Tibial nerve (tissue), 4 donors: ENCODE data around the gene SHISA6. TPM values are rescaled to one million over a fixed set of nuclear protein-coding genes. Genes with fewer than 3 reads are reported as not detected.
"Not testable (repeated sequence)": the region's sequence is repeated elsewhere in the genome, so short reads cannot be mapped to it uniquely, and the experiment has no call there.

ENCODE experiments used
- DNase-seq, 2 donors: peaks; one replicate each; pipeline ENCODE4 v3.0.0-alpha.2; 2019; ENCODE audit warnings: low spot score in 2 of 2
- H3K27ac ChIP-seq, 4 donors: fragments of 200-600 bp; sonication (generic) in 3 of 4; one replicate each; pipeline ENCODE4 v1.5.1; 2017 to 2019; ENCODE audit warnings: mild to moderate bottlenecking in 1 of 4
- H3K27me3 ChIP-seq, 2 donors: fragments of 200-600 bp; sonication (generic) in 1 of 2; one replicate each; pipeline versions ENCODE4 v1.5.1 to v1.6.0; 2017 to 2019
- H3K36me3 ChIP-seq, 3 donors: fragments of 200-600 bp; sonication (generic); one replicate each; pipeline ENCODE4 v1.5.1; 2018 to 2019
- H3K4me1 ChIP-seq, 4 donors: fragments of 200-600 bp; sonication (generic) in 3 of 4; one replicate each; pipeline ENCODE4 v1.5.1; 2017 to 2019
- H3K4me3 ChIP-seq, 4 donors: fragments of 200-600 bp; sonication (generic) in 3 of 4; one replicate each; pipeline ENCODE4 v1.5.1; 2017 to 2019; ENCODE audit warnings: mild to moderate bottlenecking in 1 of 4, moderate library complexity in 1 of 4
- H3K9me3 ChIP-seq, 4 donors: fragments of 200-600 bp; sonication (generic) in 3 of 4; one replicate each; pipeline ENCODE4 v1.5.1; 2017 to 2019
- EP300 ChIP-seq, 2 donors: sonication (generic); formaldehyde crosslinking; IDR thresholded peaks; one replicate each; pipeline ENCODE4 v1.6.1; 2017; ENCODE audit warnings: antibody characterized with exemption in 2 of 2, mild to moderate bottlenecking in 1 of 2
- POLR2A ChIP-seq, 2 donors: fragments of 450-650 bp; IDR thresholded peaks; one replicate each; pipeline ENCODE4 v1.6.1; 2017; ENCODE audit warnings: antibody characterized with exemption in 2 of 2, mild to moderate bottlenecking in 2 of 2, moderate library complexity in 2 of 2
- WGBS, 2 donors: methylation state at CpG; one replicate each; pipeline ENCODE4 v1.1.5; 2018; 5-methylcytosine and 5-hydroxymethylcytosine counted together
- total RNA-seq, 4 donors: library from RNA; depleted of rRNA; stranded (reverse); fragments of >200 nt; gene quantifications; one replicate each; pipeline ENCODE4 v1.1.0, GENCODE V29; 2016
- TF ChIP-seq, protein P1 (sequence below), 5 experiments: fragments of 200-600 bp in 3 of 5; fragments of 450-650 bp in 2 of 5; sonication (generic) in 3 of 5; IDR thresholded peaks; one replicate each; pipeline ENCODE4 v1.5.1; 2016 to 2019; ENCODE audit warnings: antibody characterized with exemption in 5 of 5, mild to moderate bottlenecking in 3 of 5, moderate library complexity in 2 of 5

The SHISA6 gene
- total RNA-seq, 4 donors from 2014 or later: 10.8 to 28.0 (median 21.9) TPM

DNA sequence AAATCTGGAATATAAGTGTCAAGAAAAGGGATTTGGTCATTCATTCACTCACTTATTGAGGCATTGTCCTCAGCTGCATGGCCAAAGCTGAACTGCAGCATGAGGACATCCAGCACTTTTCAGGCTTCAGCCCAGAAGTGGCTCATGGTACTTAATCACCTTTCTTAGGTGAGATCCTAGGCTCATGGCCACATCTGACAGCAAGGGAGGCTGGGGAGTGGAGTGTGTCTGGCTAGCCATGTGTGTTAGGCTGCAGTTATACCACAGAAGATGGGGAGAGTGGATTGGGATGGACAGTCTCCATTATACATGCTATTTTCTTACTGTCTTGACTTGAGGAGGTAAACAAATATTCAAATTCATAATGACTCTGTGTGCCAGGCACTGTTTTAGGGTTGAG, 68.8 kb downstream of the SHISA6 start:
- DNase-seq: no peak
- H3K9me3 ChIP-seq: no peaks in the 10 kb centered on the region
- H3K27me3 ChIP-seq: no peaks in the 10 kb centered on the region
- TF ChIP-seq POLR2A (IDR thresholded peaks at IDR 0.05) (no peak), EP300 (IDR thresholded peaks at IDR 0.05) (no peak)
- TF ChIP-seq, protein P1, sequence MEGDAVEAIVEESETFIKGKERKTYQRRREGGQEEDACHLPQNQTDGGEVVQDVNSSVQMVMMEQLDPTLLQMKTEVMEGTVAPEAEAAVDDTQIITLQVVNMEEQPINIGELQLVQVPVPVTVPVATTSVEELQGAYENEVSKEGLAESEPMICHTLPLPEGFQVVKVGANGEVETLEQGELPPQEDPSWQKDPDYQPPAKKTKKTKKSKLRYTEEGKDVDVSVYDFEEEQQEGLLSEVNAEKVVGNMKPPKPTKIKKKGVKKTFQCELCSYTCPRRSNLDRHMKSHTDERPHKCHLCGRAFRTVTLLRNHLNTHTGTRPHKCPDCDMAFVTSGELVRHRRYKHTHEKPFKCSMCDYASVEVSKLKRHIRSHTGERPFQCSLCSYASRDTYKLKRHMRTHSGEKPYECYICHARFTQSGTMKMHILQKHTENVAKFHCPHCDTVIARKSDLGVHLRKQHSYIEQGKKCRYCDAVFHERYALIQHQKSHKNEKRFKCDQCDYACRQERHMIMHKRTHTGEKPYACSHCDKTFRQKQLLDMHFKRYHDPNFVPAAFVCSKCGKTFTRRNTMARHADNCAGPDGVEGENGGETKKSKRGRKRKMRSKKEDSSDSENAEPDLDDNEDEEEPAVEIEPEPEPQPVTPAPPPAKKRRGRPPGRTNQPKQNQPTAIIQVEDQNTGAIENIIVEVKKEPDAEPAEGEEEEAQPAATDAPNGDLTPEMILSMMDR (IDR thresholded peaks at IDR 0.05): no peak
- no peaks in the 10 kb centered on the region for H3K36me3 ChIP-seq
- H3K4me1 ChIP-seq: no peaks in the 10 kb centered on the region
- H3K27ac ChIP-seq: no peak overlapping the region
- H3K4me3 ChIP-seq: no peak overlapping the region

DNA sequence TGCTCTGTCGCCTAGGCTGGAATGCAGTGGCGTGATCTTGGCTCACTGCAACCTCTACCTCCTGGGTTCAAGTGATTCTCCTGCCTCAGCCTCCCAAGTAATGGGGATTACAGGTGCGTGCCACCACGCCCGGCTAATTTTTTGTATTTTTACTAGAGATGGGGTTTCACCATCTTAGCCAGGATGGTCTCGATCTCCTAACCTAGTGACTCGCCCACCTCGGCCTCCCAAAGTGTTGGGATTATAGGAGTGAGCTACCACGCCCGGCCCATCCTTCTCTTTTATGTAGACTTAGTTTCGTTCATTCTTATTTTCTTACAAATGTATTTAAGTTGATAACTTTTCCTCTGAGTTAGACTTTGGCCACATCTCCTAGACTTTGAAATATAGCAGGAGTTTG, 75.4 kb downstream of the SHISA6 start:
- not testable (repeated sequence) for H3K9me3 ChIP-seq, H3K27ac ChIP-seq, H3K27me3 ChIP-seq, H3K36me3 ChIP-seq, H3K4me3 ChIP-seq, H3K4me1 ChIP-seq, DNase-seq
- WGBS, 2 donors: 84 to 90% methylated on average over 11 of the region's 11 CpGs

DNA sequence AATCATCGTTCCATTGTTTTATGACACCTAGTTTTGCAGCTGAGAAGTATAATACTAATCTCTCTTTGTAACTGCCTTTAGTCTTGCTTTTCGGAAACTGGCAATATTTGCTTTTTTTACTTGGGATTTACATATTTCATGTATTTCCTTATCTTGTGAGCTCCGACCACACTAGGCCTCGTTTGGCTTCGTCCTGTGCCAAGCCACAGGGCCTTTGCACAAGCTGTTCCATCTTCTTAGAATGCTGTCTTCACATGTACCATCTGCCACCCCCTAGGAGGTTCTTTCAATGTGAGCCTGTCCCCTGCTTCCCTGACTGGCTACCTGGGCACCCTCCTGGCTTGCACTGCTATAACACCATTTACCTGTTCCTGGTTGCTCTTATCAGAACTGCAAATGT, 77.2 kb downstream of the SHISA6 start:
- DNase-seq: no peak
- no peak for TF ChIP-seq EP300 (IDR thresholded peaks at IDR 0.05)
- TF ChIP-seq, protein P1 (IDR thresholded peaks at IDR 0.05): no peak
- no peak for TF ChIP-seq POLR2A (IDR thresholded peaks at IDR 0.05)
- no peak overlapping the region for H3K27ac ChIP-seq
- H3K4me1 ChIP-seq: peaks cover 0 to 6% (median 0%) of the 10 kb centered on the region in 4 donors
- peaks cover 0 to 3% (median 0%) of the 10 kb centered on the region in 4 donors for H3K9me3 ChIP-seq
- H3K27me3 ChIP-seq: no peaks in the 10 kb centered on the region
- no peak overlapping the region for H3K4me3 ChIP-seq
- no peaks in the 10 kb centered on the region for H3K36me3 ChIP-seq
- WGBS, 2 donors: 89 to 93% methylated on average over 5 of the region's 5 CpGs

DNA sequence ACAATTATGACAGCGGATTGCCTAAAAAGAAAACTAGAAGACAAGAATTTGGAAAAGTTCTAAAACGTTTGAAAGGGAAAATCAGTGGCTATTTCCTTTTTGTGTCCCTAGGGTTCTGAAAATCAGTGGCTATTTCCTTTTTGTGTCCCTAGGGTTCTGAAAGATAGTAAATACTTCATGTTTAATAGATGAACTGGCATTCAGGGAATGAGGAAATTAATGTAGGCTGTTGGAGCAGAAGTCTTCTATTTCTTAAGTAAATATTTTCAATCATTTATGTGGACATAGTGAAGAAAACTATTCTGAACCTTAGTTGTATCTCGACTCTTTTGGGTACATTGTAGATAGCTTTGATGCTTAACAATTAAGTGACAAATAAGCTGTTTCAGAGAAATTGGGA, 78.9 kb downstream of the SHISA6 start:
- Histone ChIP-seq H3K36me3 (no peaks in the 10 kb centered on the region), H3K27me3 (no peaks in the 10 kb centered on the region), H3K27ac (no peak overlapping the region), H3K4me3 (no peak overlapping the region), H3K9me3 (peaks cover 0 to 3% (median 0%) of the 10 kb centered on the region in 4 donors), H3K4me1 (peaks cover 0 to 6% (median 0%) of the 10 kb centered on the region in 4 donors)
- no peak for DNase-seq
- no peak for TF ChIP-seq POLR2A (IDR thresholded peaks at IDR 0.05)
- TF ChIP-seq EP300 (IDR thresholded peaks at IDR 0.05): no peak
- TF ChIP-seq, protein P1 (IDR thresholded peaks at IDR 0.05): no peak
- WGBS, 2 donors: 26 to 42% methylated on average over 3 of the region's 3 CpGs

DNA sequence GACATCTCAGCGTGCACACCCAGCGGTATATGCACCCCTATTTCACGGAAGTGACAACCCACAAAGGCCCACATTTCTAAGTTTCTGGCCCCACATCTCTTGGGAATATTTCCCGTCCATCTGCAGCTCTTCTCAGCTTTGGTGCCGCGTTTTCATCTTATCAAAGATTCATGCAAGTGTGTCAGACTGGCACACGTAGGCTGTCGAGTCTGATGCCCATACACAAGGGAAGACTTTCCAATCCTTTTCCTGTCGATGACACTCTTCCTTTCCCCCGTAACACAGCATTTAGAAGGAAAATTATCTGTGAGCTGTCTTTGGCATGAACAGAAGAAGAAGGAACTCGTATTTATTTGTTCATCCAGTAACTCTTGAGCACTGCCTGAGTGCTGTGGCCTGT, 83.0 kb downstream of the SHISA6 start:
- peaks cover 0 to 6% (median 0%) of the 10 kb centered on the region in 4 donors for H3K4me1 ChIP-seq
- DNase-seq: no peak
- no peak overlapping the region for H3K4me3 ChIP-seq
- H3K36me3 ChIP-seq: no peaks in the 10 kb centered on the region
- no peaks in the 10 kb centered on the region for H3K27me3 ChIP-seq
- peaks cover 0 to 3% (median 0%) of the 10 kb centered on the region in 4 donors for H3K9me3 ChIP-seq
- H3K27ac ChIP-seq: no peak overlapping the region
- 88 to 90% methylated on average over 11 of the region's 11 CpGs for WGBS, 2 donors
- TF ChIP-seq POLR2A (IDR thresholded peaks at IDR 0.05): no peak
- no peak for TF ChIP-seq EP300 (IDR thresholded peaks at IDR 0.05)
- TF ChIP-seq, protein P1 (IDR thresholded peaks at IDR 0.05): no peak

DNA sequence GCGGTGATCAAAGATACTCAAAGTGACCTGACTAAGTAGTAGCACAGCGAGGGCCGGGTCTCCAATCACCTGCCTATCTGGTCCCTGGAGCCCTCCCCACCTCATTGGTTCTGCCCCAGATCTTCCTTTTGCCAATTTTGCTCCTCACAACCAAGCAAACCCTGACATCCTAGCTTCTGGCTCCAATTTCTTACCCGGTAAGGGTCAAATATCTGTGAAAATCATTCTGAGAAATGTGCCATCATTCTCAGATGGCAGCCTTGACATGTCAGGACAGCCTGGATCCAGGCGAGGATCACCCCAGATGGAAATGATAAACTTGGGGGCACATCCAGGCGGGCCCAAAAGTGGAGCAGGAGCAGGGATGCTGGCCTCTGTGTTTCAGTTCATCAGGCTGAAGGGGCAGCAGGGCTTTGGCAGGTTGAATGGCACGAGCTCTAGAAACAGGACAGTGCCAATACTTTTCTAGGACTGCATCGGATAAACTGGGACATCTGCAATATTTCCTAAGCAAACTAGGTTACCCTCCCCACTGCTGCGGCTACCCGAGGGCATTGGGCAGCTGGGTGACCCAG, 83.9 kb downstream of the SHISA6 start:
- H3K27me3 ChIP-seq: no peaks in the 10 kb centered on the region
- no peak overlapping the region for H3K4me3 ChIP-seq
- TF ChIP-seq, protein P1 (IDR thresholded peaks at IDR 0.05): no peak
- TF ChIP-seq EP300 (IDR thresholded peaks at IDR 0.05) (no peak), POLR2A (IDR thresholded peaks at IDR 0.05) (no peak)
- no peak for DNase-seq
- WGBS, 2 donors: 92 to 94% methylated on average over 10 of the region's 10 CpGs
- H3K27ac ChIP-seq: no peak overlapping the region
- no peaks in the 10 kb centered on the region for H3K36me3 ChIP-seq
- peaks cover 0 to 4% (median 0%) of the 10 kb centered on the region in 4 donors for H3K4me1 ChIP-seq
- H3K9me3 ChIP-seq: peaks cover 0 to 3% (median 0%) of the 10 kb centered on the region in 4 donors
